GM23338 (cell line): ENCODE measurements around the gene C4orf33. TPM values are rescaled to one million over a fixed set of nuclear protein-coding genes. Genes with fewer than 3 reads are reported as not detected.

ENCODE experiments used
- ATAC-seq: fragments of 200-7000 bp; cut with Tn5 transposase; 3 replicates; pipeline ENCODE4 v1.9.1; 2020
- DNase-seq: peaks from one replicate; pipeline ENCODE4 v3.0.0-alpha.2; 2015; ENCODE audit warnings: low spot score
- H2AFZ ChIP-seq: fragments of 200-600 bp; sonication (generic); 2 replicates; pipeline ENCODE4 v1.8.0; 2016; ENCODE audit warnings: antibody characterized with exemption, mild to moderate bottlenecking, moderate library complexity
- H3F3A ChIP-seq: fragments of 200-600 bp; sonication (generic); replicated peaks from 2 replicates; pipeline ENCODE4 v1.8.0; 2017; ENCODE audit warnings: antibody characterized with exemption, mixed run types, low read depth
- H3K27ac ChIP-seq: fragments of 200-600 bp; sonication (generic); 2 replicates; pipeline ENCODE4 v1.6.1; 2016; ENCODE audit warnings: low read depth
- H3K27me3 ChIP-seq: fragments of 200-600 bp; sonication (generic); 2 replicates; pipeline ENCODE4 v1.8.0; 2016; ENCODE audit warnings: mild to moderate bottlenecking, mixed run types, moderate library complexity; ENCODE audit not compliant: insufficient read depth
- H3K36me3 ChIP-seq: fragments of 200-600 bp; sonication (generic); 2 replicates; pipeline ENCODE4 v1.8.0; 2016; ENCODE audit warnings: mild to moderate bottlenecking; ENCODE audit not compliant: insufficient read depth
- H3K4me1 ChIP-seq: fragments of 200-600 bp; sonication (generic); 2 replicates; pipeline ENCODE4 v1.8.0; 2016; ENCODE audit warnings: mild to moderate bottlenecking, moderate library complexity; ENCODE audit not compliant: insufficient read depth
- H3K4me2 ChIP-seq: fragments of 200-600 bp; sonication (generic); 2 replicates; pipeline ENCODE4 v1.7.1; 2017; ENCODE audit warnings: mixed run types
- H3K4me3 ChIP-seq: fragments of 200-600 bp; sonication (generic); 2 replicates; pipeline ENCODE4 v1.6.1; 2016; ENCODE audit warnings: mixed run types
- H3K79me2 ChIP-seq: fragments of 200-600 bp; sonication (generic); replicated peaks from 2 replicates; pipeline ENCODE4 v1.8.0; 2017; ENCODE audit warnings: mild to moderate bottlenecking; ENCODE audit not compliant: insufficient read depth
- H3K9me2 ChIP-seq: fragments of 200-600 bp; sonication (generic); 2 replicates; pipeline ENCODE4 v1.8.0; 2017; ENCODE audit not compliant: insufficient read depth
- H4K20me1 ChIP-seq: fragments of 200-600 bp; sonication (generic); replicated peaks from 2 replicates; pipeline ENCODE4 v1.8.0; 2017; ENCODE audit warnings: mild to moderate bottlenecking; ENCODE audit not compliant: insufficient read depth
- H3K27ac Mint-ChIP-seq: 2 replicates; pipeline ENCODE4 v1.8.0; 2020; ENCODE audit warnings: inconsistent platforms, mild to moderate bottlenecking, moderate library complexity, mixed read lengths
- H3K27me3 Mint-ChIP-seq: 3 replicates; pipeline ENCODE4 v1.8.0; 2022; ENCODE audit warnings: low read depth, mild to moderate bottlenecking, moderate library complexity, mixed read lengths, inconsistent platforms; ENCODE audit not compliant: insufficient read depth, poor library complexity
- H3K36me3 Mint-ChIP-seq: 3 replicates; pipeline ENCODE4 v1.8.0; 2021; ENCODE audit warnings: low read depth, mild to moderate bottlenecking, inconsistent platforms, moderate library complexity, mixed read lengths
- H3K4me1 Mint-ChIP-seq: 3 replicates; pipeline ENCODE4 v1.8.0; 2020; ENCODE audit warnings: mild to moderate bottlenecking, inconsistent platforms, mixed read lengths
- H3K4me3 Mint-ChIP-seq: 3 replicates; pipeline ENCODE4 v1.8.0; 2021; ENCODE audit warnings: moderate library complexity, mild to moderate bottlenecking, inconsistent platforms, mixed read lengths
- H3K9me3 Mint-ChIP-seq: 3 replicates; pipeline ENCODE4 v1.8.0; 2020; ENCODE audit warnings: moderate library complexity, mild to moderate bottlenecking, inconsistent platforms, mixed read lengths
- STAT1 ChIP-seq: IDR thresholded peaks from one replicate; pipeline ENCODE4 v1.6.1; 2016; ENCODE audit warnings: antibody characterized with exemption; ENCODE audit not compliant: unreplicated experiment
- ZNF331 ChIP-seq: fragments of 250-450 bp; sonication (Bioruptor Pico); IDR thresholded peaks from 2 replicates; pipeline ENCODE4 v1.5.0; 2020; ENCODE audit warnings: low read depth, mild to moderate bottlenecking, moderate library complexity
- polyA plus RNA-seq: library from polyadenylated mRNA; unstranded; fragments of >200 nt; fragmentation: Nextera tagmentation; extraction: Ambion mirVana; gene quantifications from 2 replicates; pipeline ENCODE4 v1.2.1, GENCODE V29; 2016
- total RNA-seq: library from RNA; depleted of rRNA; stranded (reverse); fragments of >200 nt; shearing (Covaris generic); gene quantifications from 2 replicates; pipeline ENCODE4 v1.2.3, GENCODE V29; 2014
- TF ChIP-seq, protein P1 (sequence below): fragments of 250-450 bp; sonication (Bioruptor Pico); IDR thresholded peaks from 2 replicates; pipeline ENCODE4 v1.5.0; 2020; ENCODE audit warnings: mild to moderate bottlenecking, moderate library complexity
- TF ChIP-seq, protein P2 (sequence below): IDR thresholded peaks from one replicate; pipeline ENCODE4 v1.6.1; 2018; ENCODE audit warnings: antibody characterized with exemption; ENCODE audit not compliant: unreplicated experiment

Gene C4orf33
- total and polyA plus RNA-seq, 2 experiments from 2014 or later, result 4.4 to 4.7 TPM

DNA sequence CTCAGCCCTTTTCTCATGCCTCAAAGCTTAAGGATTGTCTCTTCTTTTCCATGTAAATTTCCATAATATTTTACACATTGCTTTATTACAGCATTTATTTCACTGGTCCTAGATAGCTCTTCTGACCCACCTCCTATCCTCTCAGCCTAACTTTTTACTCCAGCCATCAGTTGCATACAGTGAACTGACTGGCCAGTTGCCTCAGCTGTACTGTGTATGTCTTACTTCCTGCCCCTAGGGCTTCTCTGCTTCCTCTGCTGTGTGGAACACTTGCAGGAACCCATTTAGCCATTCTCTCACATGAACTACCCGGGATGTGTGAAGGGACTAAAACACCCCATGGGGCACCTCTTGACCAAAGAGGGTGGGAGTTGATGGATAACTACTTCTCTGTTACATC lies 18.0 kb downstream of the C4orf33 start:
- H3K27ac Mint-ChIP-seq, result peak overlapping the region; percentile 57
- Histone ChIP-seq H3F3A (no peaks in the 10 kb centered on the region), H3K27me3 (no peaks in the 10 kb centered on the region), H3K4me1 (peaks cover 13% of the 10 kb centered on the region; the same call in 1 of the 2 replicates), H4K20me1 (no peaks in the 10 kb centered on the region), H3K4me2 (no peak overlapping the region), H3K9me2 (peaks cover 18% of the 10 kb centered on the region), H3K4me3 (no peak overlapping the region), H3K27ac (no peak overlapping the region), H2AFZ (no peak overlapping the region), H3K36me3 (no peaks in the 10 kb centered on the region), H3K79me2 (no peaks in the 10 kb centered on the region)
- H3K36me3 Mint-ChIP-seq, result no peaks in the 10 kb centered on the region
- TF ChIP-seq, protein P1, sequence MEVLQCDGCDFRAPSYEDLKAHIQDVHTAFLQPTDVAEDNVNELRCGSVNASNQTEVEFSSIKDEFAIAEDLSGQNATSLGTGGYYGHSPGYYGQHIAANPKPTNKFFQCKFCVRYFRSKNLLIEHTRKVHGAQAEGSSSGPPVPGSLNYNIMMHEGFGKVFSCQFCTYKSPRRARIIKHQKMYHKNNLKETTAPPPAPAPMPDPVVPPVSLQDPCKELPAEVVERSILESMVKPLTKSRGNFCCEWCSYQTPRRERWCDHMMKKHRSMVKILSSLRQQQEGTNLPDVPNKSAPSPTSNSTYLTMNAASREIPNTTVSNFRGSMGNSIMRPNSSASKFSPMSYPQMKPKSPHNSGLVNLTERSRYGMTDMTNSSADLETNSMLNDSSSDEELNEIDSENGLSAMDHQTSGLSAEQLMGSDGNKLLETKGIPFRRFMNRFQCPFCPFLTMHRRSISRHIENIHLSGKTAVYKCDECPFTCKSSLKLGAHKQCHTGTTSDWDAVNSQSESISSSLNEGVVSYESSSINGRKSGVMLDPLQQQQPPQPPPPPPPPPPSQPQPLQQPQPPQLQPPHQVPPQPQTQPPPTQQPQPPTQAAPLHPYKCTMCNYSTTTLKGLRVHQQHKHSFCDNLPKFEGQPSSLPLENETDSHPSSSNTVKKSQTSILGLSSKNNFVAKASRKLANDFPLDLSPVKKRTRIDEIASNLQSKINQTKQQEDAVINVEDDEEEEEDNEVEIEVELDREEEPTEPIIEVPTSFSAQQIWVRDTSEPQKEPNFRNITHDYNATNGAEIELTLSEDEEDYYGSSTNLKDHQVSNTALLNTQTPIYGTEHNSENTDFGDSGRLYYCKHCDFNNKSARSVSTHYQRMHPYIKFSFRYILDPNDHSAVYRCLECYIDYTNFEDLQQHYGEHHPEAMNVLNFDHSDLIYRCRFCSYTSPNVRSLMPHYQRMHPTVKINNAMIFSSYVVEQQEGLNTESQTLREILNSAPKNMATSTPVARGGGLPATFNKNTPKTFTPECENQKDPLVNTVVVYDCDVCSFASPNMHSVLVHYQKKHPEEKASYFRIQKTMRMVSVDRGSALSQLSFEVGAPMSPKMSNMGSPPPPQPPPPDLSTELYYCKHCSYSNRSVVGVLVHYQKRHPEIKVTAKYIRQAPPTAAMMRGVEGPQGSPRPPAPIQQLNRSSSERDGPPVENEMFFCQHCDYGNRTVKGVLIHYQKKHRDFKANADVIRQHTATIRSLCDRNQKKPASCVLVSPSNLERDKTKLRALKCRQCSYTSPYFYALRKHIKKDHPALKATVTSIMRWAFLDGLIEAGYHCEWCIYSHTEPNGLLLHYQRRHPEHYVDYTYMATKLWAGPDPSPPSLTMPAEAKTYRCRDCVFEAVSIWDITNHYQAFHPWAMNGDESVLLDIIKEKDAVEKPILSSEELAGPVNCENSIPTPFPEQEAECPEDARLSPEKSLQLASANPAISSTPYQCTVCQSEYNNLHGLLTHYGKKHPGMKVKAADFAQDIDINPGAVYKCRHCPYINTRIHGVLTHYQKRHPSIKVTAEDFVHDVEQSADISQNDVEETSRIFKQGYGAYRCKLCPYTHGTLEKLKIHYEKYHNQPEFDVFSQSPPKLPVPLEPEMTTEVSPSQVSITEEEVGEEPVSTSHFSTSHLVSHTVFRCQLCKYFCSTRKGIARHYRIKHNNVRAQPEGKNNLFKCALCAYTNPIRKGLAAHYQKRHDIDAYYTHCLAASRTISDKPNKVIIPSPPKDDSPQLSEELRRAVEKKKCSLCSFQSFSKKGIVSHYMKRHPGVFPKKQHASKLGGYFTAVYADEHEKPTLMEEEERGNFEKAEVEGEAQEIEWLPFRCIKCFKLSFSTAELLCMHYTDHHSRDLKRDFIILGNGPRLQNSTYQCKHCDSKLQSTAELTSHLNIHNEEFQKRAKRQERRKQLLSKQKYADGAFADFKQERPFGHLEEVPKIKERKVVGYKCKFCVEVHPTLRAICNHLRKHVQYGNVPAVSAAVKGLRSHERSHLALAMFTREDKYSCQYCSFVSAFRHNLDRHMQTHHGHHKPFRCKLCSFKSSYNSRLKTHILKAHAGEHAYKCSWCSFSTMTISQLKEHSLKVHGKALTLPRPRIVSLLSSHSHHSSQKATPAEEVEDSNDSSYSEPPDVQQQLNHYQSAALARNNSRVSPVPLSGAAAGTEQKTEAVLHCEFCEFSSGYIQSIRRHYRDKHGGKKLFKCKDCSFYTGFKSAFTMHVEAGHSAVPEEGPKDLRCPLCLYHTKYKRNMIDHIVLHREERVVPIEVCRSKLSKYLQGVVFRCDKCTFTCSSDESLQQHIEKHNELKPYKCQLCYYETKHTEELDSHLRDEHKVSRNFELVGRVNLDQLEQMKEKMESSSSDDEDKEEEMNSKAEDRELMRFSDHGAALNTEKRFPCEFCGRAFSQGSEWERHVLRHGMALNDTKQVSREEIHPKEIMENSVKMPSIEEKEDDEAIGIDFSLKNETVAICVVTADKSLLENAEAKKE, result no peak
- TF ChIP-seq STAT1, result no peak
- TF ChIP-seq, protein P2, sequence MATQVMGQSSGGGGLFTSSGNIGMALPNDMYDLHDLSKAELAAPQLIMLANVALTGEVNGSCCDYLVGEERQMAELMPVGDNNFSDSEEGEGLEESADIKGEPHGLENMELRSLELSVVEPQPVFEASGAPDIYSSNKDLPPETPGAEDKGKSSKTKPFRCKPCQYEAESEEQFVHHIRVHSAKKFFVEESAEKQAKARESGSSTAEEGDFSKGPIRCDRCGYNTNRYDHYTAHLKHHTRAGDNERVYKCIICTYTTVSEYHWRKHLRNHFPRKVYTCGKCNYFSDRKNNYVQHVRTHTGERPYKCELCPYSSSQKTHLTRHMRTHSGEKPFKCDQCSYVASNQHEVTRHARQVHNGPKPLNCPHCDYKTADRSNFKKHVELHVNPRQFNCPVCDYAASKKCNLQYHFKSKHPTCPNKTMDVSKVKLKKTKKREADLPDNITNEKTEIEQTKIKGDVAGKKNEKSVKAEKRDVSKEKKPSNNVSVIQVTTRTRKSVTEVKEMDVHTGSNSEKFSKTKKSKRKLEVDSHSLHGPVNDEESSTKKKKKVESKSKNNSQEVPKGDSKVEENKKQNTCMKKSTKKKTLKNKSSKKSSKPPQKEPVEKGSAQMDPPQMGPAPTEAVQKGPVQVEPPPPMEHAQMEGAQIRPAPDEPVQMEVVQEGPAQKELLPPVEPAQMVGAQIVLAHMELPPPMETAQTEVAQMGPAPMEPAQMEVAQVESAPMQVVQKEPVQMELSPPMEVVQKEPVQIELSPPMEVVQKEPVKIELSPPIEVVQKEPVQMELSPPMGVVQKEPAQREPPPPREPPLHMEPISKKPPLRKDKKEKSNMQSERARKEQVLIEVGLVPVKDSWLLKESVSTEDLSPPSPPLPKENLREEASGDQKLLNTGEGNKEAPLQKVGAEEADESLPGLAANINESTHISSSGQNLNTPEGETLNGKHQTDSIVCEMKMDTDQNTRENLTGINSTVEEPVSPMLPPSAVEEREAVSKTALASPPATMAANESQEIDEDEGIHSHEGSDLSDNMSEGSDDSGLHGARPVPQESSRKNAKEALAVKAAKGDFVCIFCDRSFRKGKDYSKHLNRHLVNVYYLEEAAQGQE, result no peak
- TF ChIP-seq ZNF331 (CRISPR knock-in tag), result no peak
- H3K4me1 Mint-ChIP-seq, result peaks cover 19% of the 10 kb centered on the region
- H3K9me3 Mint-ChIP-seq, result no peaks in the 10 kb centered on the region
- ATAC-seq, result no peak
- DNase-seq, result no peak
- H3K27me3 Mint-ChIP-seq, result no peaks in the 10 kb centered on the region
- no peak overlapping the region for H3K4me3 Mint-ChIP-seq
